IMR-90 (cell line): ENCODE results near the gene ZNF844. TPM values are rescaled to one million over a fixed set of nuclear protein-coding genes. Genes with fewer than 3 reads are reported as not detected.

ENCODE experiments used
- ATAC-seq: fragments of 200-7000 bp; cut with Tn5 transposase; 2 replicates; pipeline ENCODE4 v1.9.1; 2020; ENCODE audit warnings: low read depth, mild to moderate bottlenecking, moderate library complexity
- BruUV-seq: library from RNA; stranded (reverse); fragments of 400-500 nt; replicated peaks from 2 replicates; lab custom pipeline; 2021; lab: Mats Ljungman, UMichigan
- CTCF ChIA-PET: fragments of 300-600 bp; formaldehyde crosslinking; extraction: SDS; loops from one replicate; lab custom pipeline; 2021; ENCODE audit warnings: antibody characterized with exemption; lab: Yijun Ruan, JAX
- POLR2A ChIA-PET: fragments of 300-600 bp; sonication (Branson Sonifier 250); formaldehyde crosslinking; loops from one replicate; lab custom pipeline; 2022; ENCODE audit warnings: antibody characterized with exemption; ENCODE audit not compliant: unreplicated experiment; lab: Charles Lee
- DNase-seq: peaks from one replicate; pipeline ENCODE4 v3.0.0; 2013
- H2AFZ ChIP-seq: replicated peaks from 2 replicates; pipeline ENCODE3; 2013; ENCODE audit warnings: low read length, mild to moderate bottlenecking; ENCODE audit not compliant: poor library complexity
- H2AK5ac ChIP-seq: 2 replicates; pipeline ENCODE4 v1.6.1; 2013; ENCODE audit warnings: low read depth, low read length, inconsistent platforms
- H2AK9ac ChIP-seq: replicated peaks from 2 replicates; pipeline ENCODE3; 2013; ENCODE audit warnings: mild to moderate bottlenecking, low read depth, low read length, moderate library complexity; ENCODE audit not compliant: poor library complexity
- H2BK120ac ChIP-seq: 2 replicates; pipeline ENCODE4 v1.6.1; 2013; ENCODE audit warnings: low read depth, low read length, inconsistent platforms
- H2BK15ac ChIP-seq: 3 replicates; pipeline ENCODE4 v1.6.1; 2013; ENCODE audit warnings: low read depth, low read length, inconsistent platforms
- H2BK20ac ChIP-seq: 2 replicates; pipeline ENCODE4 v1.6.1; 2013; ENCODE audit warnings: low read depth, mild to moderate bottlenecking, inconsistent platforms, low read length, moderate library complexity
- H2BK5ac ChIP-seq: 2 replicates; pipeline ENCODE4 v1.6.1; 2013; ENCODE audit warnings: mild to moderate bottlenecking, low read depth, low read length, inconsistent platforms; ENCODE audit not compliant: poor library complexity, severe bottlenecking
- H3K14ac ChIP-seq: replicated peaks from 2 replicates; pipeline ENCODE4 v1.6.1; 2013; ENCODE audit warnings: low read depth, low read length, inconsistent platforms
- H3K18ac ChIP-seq: 2 replicates; pipeline ENCODE4 v1.6.1; 2013; ENCODE audit warnings: low read depth, low read length, control low read depth
- H3K23ac ChIP-seq: 2 replicates; pipeline ENCODE4 v1.6.1; 2013; ENCODE audit warnings: low read depth, low read length, inconsistent platforms
- H3K27ac ChIP-seq: 2 replicates; pipeline ENCODE4 v1.5.1; 2013; ENCODE audit warnings: mild to moderate bottlenecking, control low read depth, low read length; ENCODE audit not compliant: insufficient read depth
- H3K27me3 ChIP-seq: 2 replicates; pipeline ENCODE4 v1.6.1; 2013; ENCODE audit warnings: low read length; ENCODE audit not compliant: control insufficient read depth, insufficient read depth
- H3K36me3 ChIP-seq: 2 replicates; pipeline ENCODE4 v1.6.1; 2013; ENCODE audit warnings: low read length, mixed read lengths; ENCODE audit not compliant: control insufficient read depth, insufficient read depth
- H3K4ac ChIP-seq: 2 replicates; pipeline ENCODE4 v1.6.1; 2013; ENCODE audit warnings: low read depth, low read length, inconsistent platforms
- H3K4me1 ChIP-seq: 2 replicates; pipeline ENCODE4 v1.6.1; 2013; ENCODE audit warnings: low read length, mixed read lengths; ENCODE audit not compliant: control insufficient read depth, insufficient read depth
- H3K4me2 ChIP-seq: 2 replicates; pipeline ENCODE4 v1.6.1; 2013; ENCODE audit warnings: low read depth, mild to moderate bottlenecking, control low read depth, low read length, moderate library complexity
- H3K4me3 ChIP-seq: 2 replicates; pipeline ENCODE4 v1.5.1; 2013; ENCODE audit warnings: low read depth, mild to moderate bottlenecking, control low read depth, low read length, moderate library complexity; ENCODE audit not compliant: insufficient read depth
- H3K56ac ChIP-seq: 2 replicates; pipeline ENCODE4 v1.6.1; 2013; ENCODE audit warnings: low read length, inconsistent platforms; ENCODE audit not compliant: insufficient read depth; ENCODE audit errors: extremely low read depth
- H3K79me1 ChIP-seq, 2 experiments: 2 replicates each; pipeline ENCODE4 v1.6.1; 2013; ENCODE audit warnings: low read length in 2 of 2, inconsistent platforms in 1 of 2, low read depth in 1 of 2
- H3K9ac ChIP-seq: 2 replicates; pipeline ENCODE4 v1.6.1; 2013; ENCODE audit warnings: low read depth, low read length, control low read depth
- H3K9me1 ChIP-seq: 2 replicates; pipeline ENCODE4 v1.6.1; 2013; ENCODE audit warnings: low read length, inconsistent platforms; ENCODE audit not compliant: insufficient read depth
- H3K9me3 ChIP-seq: 2 replicates; pipeline ENCODE4 v1.6.1; 2013; ENCODE audit warnings: low read length; ENCODE audit not compliant: control insufficient read depth, insufficient read depth
- H4K20me1 ChIP-seq: 2 replicates; pipeline ENCODE4 v1.6.1; 2013; ENCODE audit warnings: low read length, inconsistent platforms; ENCODE audit not compliant: insufficient read depth
- H4K5ac ChIP-seq: 2 replicates; pipeline ENCODE4 v1.6.1; 2013; ENCODE audit warnings: mild to moderate bottlenecking, low read depth, low read length, control low read depth
- H4K8ac ChIP-seq, 2 experiments: 2 replicates each; pipeline ENCODE4 v1.6.1; 2013; ENCODE audit warnings: low read depth in 2 of 2, low read length in 2 of 2, control low read depth in 1 of 2, inconsistent platforms in 1 of 2
- H4K91ac ChIP-seq: 2 replicates; pipeline ENCODE4 v1.6.1; 2013; ENCODE audit warnings: low read depth, low read length, inconsistent platforms; ENCODE audit not compliant: insufficient read depth
- CTCF ChIP-seq: conservative IDR thresholded peaks from 2 replicates; pipeline ENCODE4 v1.5.1; 2012; ENCODE audit warnings: mild to moderate bottlenecking, low read depth, low read length, improper control_type of control experiment
- MAFK ChIP-seq: IDR thresholded peaks from 2 replicates; pipeline ENCODE4 v1.6.1; 2012; ENCODE audit warnings: low read depth, low read length, improper control_type of control experiment
- RCOR1 ChIP-seq: IDR thresholded peaks from 2 replicates; pipeline ENCODE4 v1.6.1; 2012; ENCODE audit warnings: mild to moderate bottlenecking, low read length, improper control_type of control experiment; ENCODE audit not compliant: insufficient replicate concordance
- whole genome bisulfite sequencing, 2 experiments: methylation state at CpG; one replicate each; pipeline versions ENCODE4 v1.1.5 to v1.1.7; 2013; ENCODE audit warnings: missing lambda C conversion rate in 2 of 2; ENCODE audit not compliant: insufficient read length in 1 of 2; ENCODE audit errors: extremely low coverage in 2 of 2; 5-methylcytosine and 5-hydroxymethylcytosine counted together
- dilution Hi-C: fragments of 300-500 bp; cut with HindIII; formaldehyde crosslinking; loops from one replicate; pipeline ENCODE4 v1.14.3; 2018; ENCODE audit warnings: low sequenced_read_pairs; ENCODE audit not compliant: unreplicated experiment
- in situ Hi-C: fragments of 300-500 bp; cut with MboI; formaldehyde crosslinking; loops from 3 replicates; pipeline ENCODE4 v1.14.3; 2019; ENCODE audit warnings: low sequenced_read_pairs, inconsistent platforms, mixed read lengths
- intact Hi-C: fragments of 100-400 bp; cut with micrococcal nuclease; formaldehyde crosslinking; loops from 2 replicates; pipeline ENCODE4 v1.10.0; 2022
- polyA plus RNA-seq, 3 experiments: library from polyadenylated mRNA; depleted of rRNA; stranded (reverse); fragments of >200 nt; gene quantifications; 2 replicates each; pipeline ENCODE4 v1.2.3, GENCODE V29; 2012; ENCODE audit warnings: low replicate concordance in 1 of 3
- total RNA-seq: library from RNA; depleted of rRNA; stranded (reverse); fragments of >200 nt; gene quantifications from 2 replicates; pipeline ENCODE4 v1.2.3, GENCODE V29; 2012

ZNF844 gene
- total and polyA plus RNA-seq, 2 of the 4 experiments (the other 2 are of a cell fraction) = 1.6 to 12.0 TPM

- no peaks in the 10 kb centered on the region for H3K79me1 ChIP-seq
- dilution Hi-C loops (no loop called here), in situ Hi-C loops (no loop called here), intact Hi-C loops (no loop called here)
- H4K5ac ChIP-seq = no peak overlapping the region
- no peak overlapping the region for H3K4ac ChIP-seq
- no peak overlapping the region for H2BK5ac ChIP-seq
- POLR2A ChIA-PET = no interaction called here
- DNase-seq (peak; percentile 10), ATAC-seq (no peak)
- no peak overlapping the region for H2AK9ac ChIP-seq
- H3K4me2 ChIP-seq = no peak overlapping the region
- peak; percentile 49; the same call in 1 of the 2 replicates for TF ChIP-seq MAFK
- TF ChIP-seq RCOR1 = no peak
- TF ChIP-seq CTCF = no peak
- H2AK5ac ChIP-seq = no peak overlapping the region
- no peak overlapping the region for H2BK120ac ChIP-seq
- CTCF ChIA-PET = no interaction called here
- H3K9me1 ChIP-seq = no peaks in the 10 kb centered on the region
- peaks cover 5% of the 10 kb centered on the region for H3K36me3 ChIP-seq
- H3K4me3 ChIP-seq = no peak overlapping the region
- no peak overlapping the region for H4K8ac ChIP-seq
- no peak overlapping the region for H4K91ac ChIP-seq
- WGBS, 2 experiments = 87% methylated on average over 3 of the region's 5 CpGs; no CpG with 5 or more reads in 1 of the 2 experiments
- H3K23ac ChIP-seq = no peak overlapping the region
- no peaks in the 10 kb centered on the region for H3K27me3 ChIP-seq
- H3K9me3 ChIP-seq = peaks cover 22% of the 10 kb centered on the region
- no peak overlapping the region for H3K14ac ChIP-seq
- H2BK15ac ChIP-seq = no peak overlapping the region
- no peak overlapping the region for H2BK20ac ChIP-seq
- H2AFZ ChIP-seq = no peak overlapping the region
- no peak overlapping the region for H3K56ac ChIP-seq
- no peaks in the 10 kb centered on the region for H4K20me1 ChIP-seq
- no peak overlapping the region for H3K27ac ChIP-seq
- H3K18ac ChIP-seq = no peak overlapping the region
- no peaks in the 10 kb centered on the region for H3K4me1 ChIP-seq
- H3K9ac ChIP-seq = no peak overlapping the region
- BruUV-seq = no TSS peak
Observed at GRCh38 chr19:12085074-12085818, 20.7 kb downstream of the ZNF844 start.
